BLaER1 treated with 17β-estradiol and CSF1 and Interleukin-3, amounts not matched to agents 10 nM and 100 nM (cell line): ENCODE data around the gene MBNL2.
A peak's percentile ranks its signal among the peaks of the same experiment; 100 is the strongest.

Experiments
- H3K27ac ChIP-seq, 11 experiments: shearing (Covaris generic); formaldehyde crosslinking; 2 replicates each; pipeline ENCODE4 v1.8.1; 2022
- H3K27me3 ChIP-seq, 11 experiments: shearing (Covaris generic); formaldehyde crosslinking; 2 replicates each; pipeline ENCODE4 v1.8.1; 2022
- H3K36me3 ChIP-seq, 11 experiments: shearing (Covaris generic); formaldehyde crosslinking; 2 replicates each; pipeline ENCODE4 v1.8.1; 2022
- H3K4me1 ChIP-seq, 10 experiments: shearing (Covaris generic); formaldehyde crosslinking; 2 replicates each; pipeline ENCODE4 v1.8.1; 2022
- H3K4me2 ChIP-seq, 11 experiments: shearing (Covaris generic); formaldehyde crosslinking; 2 replicates each; pipeline ENCODE4 v1.8.1; 2022
- H3K4me3 ChIP-seq, 10 experiments: shearing (Covaris generic); formaldehyde crosslinking; 2 replicates each; pipeline ENCODE4 v1.8.1; 2022
- H3K9ac ChIP-seq, 11 experiments: shearing (Covaris generic); formaldehyde crosslinking; 2 replicates each; pipeline ENCODE4 v1.8.1; 2022
- H3K9me3 ChIP-seq, 11 experiments: shearing (Covaris generic); formaldehyde crosslinking; replicated peaks in 1 of 11; 2 replicates each; pipeline ENCODE4 v1.8.1; 2022
- H4K20me1 ChIP-seq, 11 experiments: shearing (Covaris generic); formaldehyde crosslinking; 2 replicates each; pipeline ENCODE4 v1.8.1; 2022
- Cebpa-rat ChIP-seq, 11 experiments: shearing (Covaris generic); IDR thresholded peaks; 2 replicates each; pipeline ENCODE4 v1.8.1; 2022

Gene MBNL2

DNA sequence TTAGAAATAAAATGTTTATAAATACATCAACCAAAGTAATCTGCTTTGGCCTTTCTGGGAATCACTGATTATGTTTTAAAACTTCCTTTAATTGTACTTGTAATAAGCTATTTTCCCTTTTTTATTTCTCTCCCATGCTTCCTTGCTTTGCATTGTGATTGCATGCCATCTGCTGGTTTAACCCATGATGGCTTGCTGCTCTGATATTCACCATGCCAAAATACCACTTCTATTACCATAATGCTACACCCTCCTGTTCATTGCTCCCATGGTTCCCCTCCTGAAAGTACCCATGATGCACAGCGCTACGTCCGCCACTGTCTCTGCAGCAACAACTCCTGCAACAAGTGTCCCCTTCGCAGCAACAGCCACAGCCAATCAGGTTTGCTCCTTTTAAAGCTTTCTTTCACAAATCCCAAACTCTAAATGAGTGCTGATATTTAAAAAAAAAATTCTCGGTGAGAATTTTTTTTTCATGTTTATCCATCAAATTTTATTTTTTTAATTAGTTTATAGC lies 144.1 kb downstream of the MBNL2 start:
- Histone ChIP-seq H3K27ac (no peak overlapping the region), H4K20me1 (no peaks in the 10 kb centered on the region)

DNA sequence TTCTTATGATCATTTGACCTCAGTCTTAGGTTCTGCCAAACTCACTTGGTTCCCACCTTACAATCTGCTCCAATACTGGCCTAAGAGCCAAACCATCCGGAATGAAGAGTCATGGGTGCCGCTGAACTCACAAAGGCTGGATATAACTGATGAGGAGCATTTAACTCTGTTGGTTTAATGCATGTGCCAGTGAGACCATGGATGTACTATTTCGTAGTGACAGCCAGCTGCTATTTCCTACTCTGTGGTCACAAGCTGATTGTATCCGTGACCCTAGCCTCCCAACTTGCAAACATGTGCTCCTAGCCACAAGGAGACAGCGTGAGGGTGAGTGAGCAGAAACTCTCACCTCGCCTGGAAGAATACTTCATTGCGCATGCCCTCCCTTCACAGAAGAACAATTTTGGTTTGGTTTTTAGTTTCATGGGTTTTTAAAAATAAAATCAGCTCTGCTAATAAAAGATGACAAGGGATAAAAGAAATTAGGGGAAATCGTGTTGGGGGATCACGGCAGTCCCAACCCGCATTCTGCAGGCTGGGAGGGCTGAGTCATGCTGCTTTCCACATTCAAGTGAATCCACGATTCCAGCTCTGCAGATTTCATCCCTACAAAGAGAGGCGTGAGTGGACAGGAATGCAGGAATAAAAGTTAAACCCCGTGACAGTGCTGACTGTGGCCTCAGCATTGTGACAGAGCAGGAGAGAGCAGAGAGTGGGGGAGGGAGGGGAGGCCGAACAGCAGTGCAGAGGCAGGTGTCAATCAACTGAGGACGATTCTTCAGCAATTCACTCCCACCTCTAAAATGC lies 145.1 kb downstream of the MBNL2 start:
- Histone ChIP-seq H3K27ac (peak overlapping the region in 9 of 11 experiments; percentile 25 to 80 (median 44); a peak in 16 of 22 replicates), H3K4me3 (no peak overlapping the region; a peak in 1 of 20 replicates), H4K20me1 (no peaks in the 10 kb centered on the region), H3K4me2 (peak overlapping the region; percentile 11 to 81 (median 58)), H3K9ac (peak overlapping the region in 3 of 11 experiments; percentile 17 to 59 (median 33); a peak in 2 of 22 replicates), H3K27me3 (no peaks in the 10 kb centered on the region), H3K9me3 (no peaks in the 10 kb centered on the region), H3K36me3 (peaks cover 0 to 37% (median 16%) of the 10 kb centered on the region in 11 experiments; a peak in 12 of 22 replicates), H3K4me1 (peaks cover 22 to 39% (median 31%) of the 10 kb centered on the region in 10 experiments)
- TF ChIP-seq Cebpa-rat (IDR thresholded peaks at IDR 0.05), result no peak

More for the DNA sequence above, 144.1 kb downstream of the MBNL2 start:
- H3K27me3 ChIP-seq, result no peaks in the 10 kb centered on the region
- no peaks in the 10 kb centered on the region for H3K9me3 ChIP-seq
- no peak for TF ChIP-seq Cebpa-rat (IDR thresholded peaks at IDR 0.05)
- H3K9ac ChIP-seq, result no peak overlapping the region
- H3K4me3 ChIP-seq, result no peak overlapping the region
- peaks cover 22 to 39% (median 31%) of the 10 kb centered on the region in 10 experiments for H3K4me1 ChIP-seq
- H3K4me2 ChIP-seq, result peak overlapping the region in 5 of 11 experiments; percentile 45 to 81 (median 68); a peak in 5 of 22 replicates
- H3K36me3 ChIP-seq, result peaks cover 0 to 34% (median 18%) of the 10 kb centered on the region in 11 experiments; a peak in 11 of 22 replicates

DNA sequence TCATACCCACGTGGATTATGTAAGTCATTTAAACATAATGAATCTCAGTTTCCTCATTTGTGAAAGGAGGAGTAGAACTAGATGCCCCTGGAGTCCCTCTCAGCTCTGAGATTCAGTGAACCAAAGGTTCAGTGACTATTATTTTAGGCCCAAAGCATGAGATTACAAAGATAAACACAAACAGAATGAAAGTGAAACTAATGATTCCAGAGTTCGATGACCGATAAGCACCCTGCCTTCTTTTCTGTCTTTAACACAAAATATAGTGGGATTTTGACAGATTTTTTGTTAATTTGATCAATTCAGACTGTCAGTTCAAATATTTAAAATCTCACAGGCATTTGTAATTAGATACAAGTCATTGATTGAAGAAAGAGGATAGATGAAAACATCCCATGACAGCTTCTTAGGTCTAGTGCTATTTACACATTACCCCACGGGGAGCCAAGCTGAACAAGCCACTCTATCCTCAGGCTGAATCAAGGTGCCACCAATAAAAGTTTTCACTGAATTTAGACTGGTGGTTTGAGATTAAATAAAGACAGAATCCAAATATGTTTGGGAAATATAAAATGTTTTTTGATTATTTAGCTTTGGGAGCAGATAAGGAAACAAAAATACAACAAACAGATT lies 147.2 kb downstream of the MBNL2 start:
- Histone ChIP-seq H3K4me2 (peak overlapping the region; percentile 65 to 93 (median 81)), H3K4me1 (peaks cover 22 to 39% (median 31%) of the 10 kb centered on the region in 10 experiments), H4K20me1 (no peaks in the 10 kb centered on the region), H3K27me3 (no peaks in the 10 kb centered on the region), H3K9me3 (no peaks in the 10 kb centered on the region), H3K36me3 (peaks cover under 1 to 32% (median 13%) of the 10 kb centered on the region in 11 experiments; a peak in 11 of 22 replicates), H3K9ac (peak overlapping the region; percentile 69 to 81 (median 77)), H3K4me3 (peak overlapping the region; percentile 46 to 62 (median 56)), H3K27ac (peak overlapping the region; percentile 69 to 83 (median 80); a peak in 21 of 22 replicates)
- TF ChIP-seq Cebpa-rat (IDR thresholded peaks at IDR 0.05), result no peak

DNA sequence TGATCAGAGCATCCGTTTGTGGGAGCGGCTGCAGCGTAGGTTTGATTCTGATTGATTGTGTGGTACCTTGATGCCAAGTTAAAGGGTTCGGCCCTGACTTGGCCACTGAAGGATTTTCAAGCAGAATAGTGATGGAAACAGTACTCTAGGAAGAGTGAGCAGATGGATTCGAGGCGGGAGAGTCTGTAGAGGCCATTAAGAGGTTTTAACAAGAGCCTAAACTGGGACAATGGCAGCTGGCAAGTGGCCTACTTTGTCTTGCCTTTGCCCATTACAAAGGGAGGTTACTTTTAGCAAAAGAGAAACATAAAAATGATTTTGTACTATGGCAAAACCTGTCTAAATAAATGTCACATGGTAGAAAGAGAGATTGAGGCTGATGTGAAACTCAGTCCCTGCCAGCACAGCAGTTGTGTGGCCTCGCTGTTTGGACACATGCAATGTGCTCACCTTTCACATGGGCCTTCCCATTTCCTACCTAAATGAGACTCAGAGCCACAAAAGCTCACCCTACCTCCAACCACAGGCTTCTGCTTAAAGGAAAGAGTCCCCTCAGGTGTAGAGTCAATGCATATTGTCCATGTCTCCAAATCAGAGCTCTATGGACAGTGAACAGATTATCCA lies 149.5 kb downstream of the MBNL2 start:
- no peak for TF ChIP-seq Cebpa-rat (IDR thresholded peaks at IDR 0.05)
- Histone ChIP-seq H3K27me3 (no peaks in the 10 kb centered on the region), H4K20me1 (no peaks in the 10 kb centered on the region), H3K9ac (no peak overlapping the region), H3K27ac (no peak overlapping the region), H3K4me1 (peaks cover 21 to 39% (median 26%) of the 10 kb centered on the region in 10 experiments), H3K4me2 (no peak overlapping the region), H3K9me3 (no peaks in the 10 kb centered on the region), H3K4me3 (no peak overlapping the region), H3K36me3 (peaks cover 8 to 39% (median 29%) of the 10 kb centered on the region in 11 experiments; a peak in 15 of 22 replicates)

DNA sequence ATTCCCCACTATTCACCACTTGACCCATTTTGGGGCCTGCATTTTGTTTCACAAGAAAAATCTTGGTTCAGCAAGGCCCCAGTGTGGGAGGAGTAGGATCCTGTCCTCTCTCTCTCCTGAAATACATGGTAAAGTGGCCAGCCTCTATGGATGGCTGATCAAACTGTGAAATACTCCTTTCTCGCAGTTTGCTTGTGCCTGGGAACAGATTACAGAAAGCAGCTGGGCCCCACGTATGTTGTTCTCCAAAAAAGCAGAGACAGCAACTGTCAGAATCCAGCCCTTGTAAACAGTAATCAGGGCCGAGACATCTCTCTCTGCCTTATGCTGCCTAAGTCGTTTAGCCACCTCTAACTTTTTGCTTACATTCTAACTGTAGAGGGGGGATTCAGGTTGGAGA lies 150.8 kb downstream of the MBNL2 start:
- no peak for TF ChIP-seq Cebpa-rat (IDR thresholded peaks at IDR 0.05)
- H3K36me3 ChIP-seq, result peaks cover 8 to 40% (median 33%) of the 10 kb centered on the region in 11 experiments; a peak in 15 of 22 replicates
- H3K27ac ChIP-seq, result no peak overlapping the region
- no peak overlapping the region for H3K4me2 ChIP-seq
- H3K4me1 ChIP-seq, result peaks cover 8 to 29% (median 13%) of the 10 kb centered on the region in 10 experiments
- no peaks in the 10 kb centered on the region for H4K20me1 ChIP-seq
- no peaks in the 10 kb centered on the region for H3K9me3 ChIP-seq
- H3K9ac ChIP-seq, result no peak overlapping the region
- H3K4me3 ChIP-seq, result no peak overlapping the region
- no peaks in the 10 kb centered on the region for H3K27me3 ChIP-seq

DNA sequence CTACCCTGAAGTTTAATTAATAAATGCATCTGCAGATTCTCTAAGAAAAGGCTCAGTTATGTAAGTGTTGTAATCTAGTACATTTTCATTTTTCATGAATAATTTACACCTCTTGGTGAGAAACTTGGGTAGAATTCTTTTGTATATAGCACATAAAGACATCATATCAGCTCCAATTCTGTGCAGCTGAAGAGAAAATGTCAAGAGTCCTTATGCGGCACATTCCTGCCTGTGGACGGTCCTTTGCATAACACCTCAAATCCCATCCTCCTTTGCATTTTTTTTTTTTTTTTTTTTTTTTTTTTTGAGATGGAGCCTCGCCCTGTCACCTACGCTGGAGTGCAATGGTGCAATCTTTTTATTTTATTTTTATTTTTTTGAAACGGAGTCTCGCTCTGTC lies 151.7 kb downstream of the MBNL2 start:
- H3K27me3 ChIP-seq, result no peaks in the 10 kb centered on the region
- no peak overlapping the region for H3K4me2 ChIP-seq
- H3K36me3 ChIP-seq, result peaks cover 8 to 40% (median 33%) of the 10 kb centered on the region in 11 experiments; a peak in 15 of 22 replicates
- no peak overlapping the region for H3K4me3 ChIP-seq
- TF ChIP-seq Cebpa-rat (IDR thresholded peaks at IDR 0.05), result no peak
- no peak overlapping the region for H3K27ac ChIP-seq
- peaks cover 3 to 24% (median 6%) of the 10 kb centered on the region in 10 experiments for H3K4me1 ChIP-seq
- H3K9ac ChIP-seq, result no peak overlapping the region
- H3K9me3 ChIP-seq, result no peaks in the 10 kb centered on the region
- H4K20me1 ChIP-seq, result no peaks in the 10 kb centered on the region

DNA sequence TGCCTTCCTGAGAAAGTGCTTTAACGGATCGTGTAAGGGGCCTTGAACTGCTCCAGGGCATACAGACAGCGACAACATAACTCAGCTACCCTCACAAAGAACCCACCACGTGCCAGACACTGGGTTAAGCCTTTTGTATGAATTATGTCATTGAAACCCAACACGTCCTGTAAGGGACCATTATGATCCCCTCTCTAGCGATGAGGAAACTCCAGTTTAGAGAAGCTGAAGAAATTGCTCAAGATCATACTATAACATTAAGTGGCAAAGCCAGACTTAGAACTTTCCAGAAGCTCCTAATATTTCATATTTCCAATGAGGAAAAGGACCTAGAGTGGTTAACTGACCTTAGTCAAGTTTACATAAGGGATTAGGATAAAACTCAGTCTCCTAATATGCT lies 154.8 kb downstream of the MBNL2 start:
- H3K9ac ChIP-seq, result no peak overlapping the region
- H3K36me3 ChIP-seq, result peaks cover 0 to 36% (median 24%) of the 10 kb centered on the region in 11 experiments; a peak in 14 of 22 replicates
- no peak overlapping the region for H3K27ac ChIP-seq
- no peaks in the 10 kb centered on the region for H3K27me3 ChIP-seq
- peaks cover 0 to 45% (median 15%) of the 10 kb centered on the region in 10 experiments; a peak in 13 of 20 replicates for H3K4me1 ChIP-seq
- no peak for TF ChIP-seq Cebpa-rat (IDR thresholded peaks at IDR 0.05)
- H3K9me3 ChIP-seq, result no peaks in the 10 kb centered on the region
- no peak overlapping the region for H3K4me3 ChIP-seq
- no peak overlapping the region for H3K4me2 ChIP-seq
- H4K20me1 ChIP-seq, result no peaks in the 10 kb centered on the region

DNA sequence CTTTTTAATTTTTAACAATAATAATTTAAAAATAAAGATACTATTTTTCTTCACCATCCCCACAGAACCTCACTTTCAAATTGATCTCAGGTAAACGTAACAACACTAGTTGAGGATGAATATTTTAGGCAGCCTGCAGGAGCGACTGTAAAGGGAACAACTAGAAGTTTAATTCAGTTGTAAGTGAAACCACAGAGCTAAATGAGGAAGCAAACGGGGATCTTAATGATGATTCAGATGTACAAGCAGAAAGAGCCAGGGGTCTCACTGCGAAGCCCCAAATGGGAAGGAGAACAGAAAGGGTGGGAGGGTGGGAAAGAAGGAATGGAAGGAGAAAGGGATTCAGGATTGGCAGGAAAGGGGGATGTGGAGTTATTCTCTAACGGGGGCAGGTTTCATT lies 157.3 kb downstream of the MBNL2 start:
- H3K4me1 ChIP-seq, result peaks cover 0 to 69% (median 22%) of the 10 kb centered on the region in 10 experiments; a peak in 14 of 20 replicates
- H3K9me3 ChIP-seq, result peaks cover 0 to 6% (median 0%) of the 10 kb centered on the region in 11 experiments; a peak in 1 of 22 replicates
- H3K4me3 ChIP-seq, result no peak overlapping the region
- H3K27ac ChIP-seq, result peak overlapping the region in 4 of 11 experiments; percentile 15 to 37 (median 27); a peak in 5 of 22 replicates
- peaks cover 7 to 40% (median 27%) of the 10 kb centered on the region in 11 experiments; a peak in 16 of 22 replicates for H3K36me3 ChIP-seq
- H3K9ac ChIP-seq, result peak overlapping the region in 1 of 11 experiments; percentile 13; a peak in 1 of 22 replicates
- peak overlapping the region in 6 of 11 experiments; percentile 34 to 69 (median 62); a peak in 10 of 22 replicates for H3K4me2 ChIP-seq
- no peaks in the 10 kb centered on the region for H4K20me1 ChIP-seq
- TF ChIP-seq Cebpa-rat (IDR thresholded peaks at IDR 0.05), result no peak
- H3K27me3 ChIP-seq, result no peaks in the 10 kb centered on the region
